Activated T-helper 9 cell treated with anti-CD3 and anti-CD28 coated beads, Interleukin-2, amount 50 U/mL, for 16 hours (primary cell): ENCODE data around the gene BTN1A1.
"Not testable (repeated sequence)": the region's sequence is repeated elsewhere in the genome, so short reads cannot be mapped to it uniquely, and the experiment has no call there.

Experiments
- DNase-seq: peaks from one replicate; pipeline ENCODE4 v3.0.0-alpha.2; 2020; ENCODE audit warnings: low read depth

Gene BTN1A1

DNA sequence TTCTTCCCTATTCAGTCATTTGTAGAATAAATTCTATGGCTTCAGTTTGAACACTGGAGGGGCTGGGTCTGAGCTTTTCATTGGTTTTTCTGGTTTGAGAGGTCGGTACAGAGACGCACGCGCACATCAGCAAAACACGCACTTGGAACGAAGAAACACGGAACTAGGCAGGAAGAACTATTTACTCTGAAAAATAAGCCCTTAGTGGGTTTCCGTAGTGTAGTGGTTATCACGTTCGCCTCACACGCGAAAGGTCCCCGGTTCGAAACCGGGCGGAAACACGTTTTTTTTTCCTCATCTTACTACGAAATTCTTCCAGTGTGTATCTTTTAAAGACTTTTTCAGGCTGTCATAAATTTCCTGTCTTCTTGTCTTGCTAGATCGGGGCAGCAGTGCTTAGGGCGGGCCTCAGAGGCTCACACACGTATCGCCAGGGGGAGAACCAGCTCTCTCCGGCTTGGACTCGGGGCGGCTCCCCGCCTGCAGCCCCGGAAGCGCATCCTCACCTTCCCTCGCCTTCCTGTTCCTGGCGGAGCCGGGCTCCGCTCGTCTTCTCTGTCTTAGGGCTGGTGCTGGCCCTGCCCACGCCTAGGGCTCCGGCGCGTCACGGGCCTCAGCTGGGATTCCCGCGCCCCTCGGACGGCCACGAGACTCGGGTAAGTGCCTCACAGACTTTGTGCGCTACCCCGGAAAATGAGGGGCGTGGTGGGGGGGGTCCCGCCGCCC, 37.9 kb downstream of the BTN1A1 start, which contains the start of gene HMGN4:
Gene HMGN4 (plus strand): TSS at position 521 of the 726 bp plus-strand sequence. CDS start 6,841 bp downstream, outside the sequence.
- peak; percentile 67 for DNase-seq

DNA sequence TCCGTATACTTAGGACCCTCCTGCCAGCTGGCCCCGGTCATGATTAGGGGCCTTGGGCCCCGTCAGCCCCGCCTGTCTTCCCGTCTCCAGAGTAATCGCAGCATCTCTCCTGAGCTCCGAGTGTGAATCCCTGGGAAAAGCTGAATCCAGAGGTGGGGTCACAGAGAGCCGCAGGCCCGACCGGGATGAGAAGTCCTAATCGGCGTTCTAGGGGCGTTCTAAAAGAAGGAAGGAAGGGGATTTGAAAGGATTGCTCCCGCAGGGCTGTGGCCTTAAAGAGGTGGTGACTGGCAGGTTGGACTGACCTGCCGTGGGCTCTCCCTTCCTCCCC, 38.4 kb downstream of the BTN1A1 start:
- DNase-seq = no peak

DNA sequence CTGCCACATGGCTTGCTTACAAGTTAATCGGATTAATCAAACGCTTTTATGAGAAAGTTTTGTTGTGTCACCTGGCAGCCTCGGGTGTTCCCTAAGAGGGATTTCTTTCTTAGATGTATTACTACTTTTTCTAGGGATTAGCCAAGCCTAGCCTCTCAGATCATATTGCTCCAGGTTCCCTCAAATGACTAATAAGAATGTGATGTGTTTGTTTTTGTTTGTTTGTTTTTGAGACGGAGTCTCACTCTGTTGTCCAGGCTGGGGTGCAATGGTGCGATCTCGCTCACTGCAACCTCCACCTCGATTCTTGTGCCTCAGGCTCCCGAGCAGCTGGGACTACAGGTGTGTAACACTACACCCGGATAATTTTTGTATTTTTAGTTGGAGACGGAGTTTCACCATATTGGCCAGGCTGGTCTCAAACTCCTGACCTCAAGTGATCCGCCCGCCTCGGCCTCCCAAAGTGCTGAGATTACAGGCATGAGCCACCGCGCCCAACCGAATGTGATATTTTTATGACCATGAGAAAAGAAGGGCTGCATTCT, 39.0 kb downstream of the BTN1A1 start:
- no peak for DNase-seq

DNA sequence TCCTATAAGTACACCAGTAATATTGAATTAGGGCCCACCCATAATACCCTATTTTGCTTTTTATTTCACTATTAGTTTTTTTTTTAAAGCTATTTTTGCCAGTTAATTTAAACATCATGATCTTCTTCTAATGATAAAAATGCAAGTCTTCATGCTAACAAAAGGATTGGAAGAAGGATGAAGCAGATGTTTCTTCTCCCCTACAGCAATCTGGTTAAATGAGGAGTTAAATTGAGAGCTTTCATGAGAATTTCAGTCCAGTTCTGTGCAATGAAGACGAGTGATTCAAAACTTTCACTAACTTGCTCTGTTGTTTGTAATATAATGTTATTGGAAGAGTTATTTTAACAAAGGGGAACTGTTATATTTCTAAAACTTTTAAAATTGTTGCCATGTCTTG, 41.5 kb downstream of the BTN1A1 start:
- no peak for DNase-seq

DNA sequence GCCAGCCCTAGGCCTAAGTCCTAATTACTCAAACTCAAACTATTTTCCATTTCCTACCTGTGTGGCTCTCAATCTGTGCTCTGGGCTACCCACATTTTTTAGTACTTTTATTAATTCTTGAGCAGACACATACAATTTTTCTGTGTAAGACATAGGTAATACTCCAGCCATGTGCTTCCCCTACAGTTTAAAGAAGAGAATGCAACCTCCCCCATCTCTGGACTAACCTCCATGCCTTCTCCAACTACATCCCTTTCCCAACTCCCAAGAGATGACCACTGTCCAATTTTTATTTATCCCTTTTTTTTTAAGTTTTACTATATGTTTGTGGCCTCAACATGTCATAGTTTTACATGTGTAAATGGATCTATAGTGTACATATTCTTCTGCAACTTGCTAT, 43.9 kb downstream of the BTN1A1 start:
- DNase-seq = no peak

DNA sequence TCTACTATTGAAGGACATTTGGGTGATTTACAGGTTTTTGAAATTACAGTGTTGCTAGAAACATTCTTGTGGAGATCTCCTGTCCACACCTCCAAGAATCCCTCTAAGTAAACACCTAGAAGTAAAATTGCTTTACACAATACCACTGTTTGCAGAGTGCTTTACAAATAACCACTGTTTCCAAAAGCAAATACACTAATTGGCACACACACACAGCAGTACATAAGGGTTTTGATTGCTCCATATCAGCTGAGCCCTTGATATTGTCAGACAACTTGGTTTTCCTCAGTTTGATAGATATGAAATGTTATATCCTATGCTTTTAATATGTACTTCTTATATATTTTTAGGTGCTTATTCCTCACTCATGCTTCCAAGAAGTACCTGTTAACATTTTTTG, 44.4 kb downstream of the BTN1A1 start:
- no peak for DNase-seq

DNA sequence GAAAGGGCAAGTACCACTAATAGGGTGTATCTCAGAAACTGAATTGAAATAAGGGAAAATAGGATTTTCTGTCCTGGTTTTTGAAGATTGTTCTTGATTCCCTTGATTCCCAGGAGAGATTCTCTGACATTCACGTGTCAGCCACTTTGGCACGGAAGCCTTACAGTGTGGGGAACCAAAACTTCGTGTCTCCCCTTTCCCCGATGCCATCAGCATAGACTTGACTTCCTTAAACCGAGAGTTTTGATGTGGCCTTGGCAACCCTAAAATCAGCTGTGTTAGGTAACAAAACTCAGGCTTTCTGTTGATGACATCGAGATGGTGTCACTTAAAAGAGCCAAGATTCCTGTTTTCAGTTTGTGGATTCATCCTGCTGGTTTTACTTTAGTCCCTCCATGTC, 45.5 kb downstream of the BTN1A1 start:
- DNase-seq = no peak

DNA sequence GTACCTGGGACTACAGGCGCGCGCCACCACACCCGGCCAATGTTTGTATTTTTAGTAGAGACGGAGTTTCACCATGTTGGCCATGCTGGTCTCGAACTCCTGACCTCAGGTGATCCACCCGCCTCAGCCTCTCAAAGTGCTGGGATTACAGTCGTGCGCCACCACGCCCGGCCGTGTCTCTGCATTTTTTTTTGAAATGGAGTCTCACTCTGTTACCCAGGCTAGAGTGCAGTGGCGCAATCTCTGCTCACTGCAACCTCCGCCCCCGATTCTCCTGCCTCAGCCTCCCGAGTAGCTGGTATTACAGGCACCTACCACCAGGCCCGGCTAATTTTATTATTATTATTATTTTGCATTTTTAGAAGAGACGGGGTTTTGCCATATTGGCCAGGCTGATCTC, 47.3 kb downstream of the BTN1A1 start:
- not testable (repeated sequence) for DNase-seq

DNA sequence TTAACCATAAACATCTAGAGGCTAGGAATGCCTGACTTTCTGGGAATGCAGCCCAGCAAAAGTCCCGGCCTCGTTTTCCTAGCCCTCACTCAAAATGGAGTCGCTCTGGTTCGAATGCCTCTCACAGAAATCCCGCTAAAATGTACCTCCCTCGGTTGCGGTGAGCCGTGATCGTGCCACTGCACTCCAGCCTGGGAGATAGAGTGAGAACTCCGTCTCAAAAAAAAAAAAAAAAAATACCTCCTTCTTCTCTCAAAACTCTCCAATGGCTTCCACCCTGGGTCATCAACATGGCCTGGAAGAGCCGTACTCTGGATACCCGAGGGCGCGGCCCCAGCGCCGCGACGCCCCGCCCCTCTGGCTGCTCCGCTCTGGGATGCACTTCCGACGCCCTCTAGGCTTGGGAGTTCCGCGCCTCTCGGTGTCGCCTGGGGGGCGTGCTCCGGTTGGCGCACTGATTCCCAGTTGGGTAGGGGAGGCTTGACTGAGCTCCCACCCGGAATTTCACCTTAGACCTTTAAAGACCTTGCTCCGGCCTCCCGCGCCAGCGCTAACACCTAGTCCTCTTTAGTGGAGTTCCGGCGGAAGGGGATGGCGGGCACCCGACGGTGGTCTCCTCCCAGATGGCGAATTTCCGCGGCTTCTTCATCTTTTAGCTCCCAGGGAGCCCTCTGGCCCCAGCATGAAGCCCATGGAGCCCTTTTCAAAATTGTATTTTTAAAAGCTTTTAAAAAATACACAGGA, 50.3 kb downstream of the BTN1A1 start:
- DNase-seq = no peak

DNA sequence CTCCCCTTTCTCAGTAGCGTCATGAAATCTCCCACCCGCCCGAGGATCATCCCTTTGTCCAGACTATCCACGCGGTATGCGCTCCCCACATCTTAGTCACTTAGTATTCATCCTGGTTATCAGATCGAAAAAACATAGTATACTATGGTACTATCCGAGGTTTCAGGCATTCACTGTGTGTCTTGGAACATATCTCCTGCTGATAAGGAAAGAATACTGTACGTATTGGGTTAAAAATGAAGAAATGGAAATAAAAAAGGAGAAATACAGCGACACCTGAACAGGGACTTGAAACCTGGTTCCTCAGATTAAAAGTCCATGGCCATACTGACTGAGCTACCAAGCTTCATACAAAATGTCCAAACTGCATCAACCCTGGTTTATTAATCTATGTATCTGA, 52.1 kb downstream of the BTN1A1 start:
- no peak for DNase-seq

DNA sequence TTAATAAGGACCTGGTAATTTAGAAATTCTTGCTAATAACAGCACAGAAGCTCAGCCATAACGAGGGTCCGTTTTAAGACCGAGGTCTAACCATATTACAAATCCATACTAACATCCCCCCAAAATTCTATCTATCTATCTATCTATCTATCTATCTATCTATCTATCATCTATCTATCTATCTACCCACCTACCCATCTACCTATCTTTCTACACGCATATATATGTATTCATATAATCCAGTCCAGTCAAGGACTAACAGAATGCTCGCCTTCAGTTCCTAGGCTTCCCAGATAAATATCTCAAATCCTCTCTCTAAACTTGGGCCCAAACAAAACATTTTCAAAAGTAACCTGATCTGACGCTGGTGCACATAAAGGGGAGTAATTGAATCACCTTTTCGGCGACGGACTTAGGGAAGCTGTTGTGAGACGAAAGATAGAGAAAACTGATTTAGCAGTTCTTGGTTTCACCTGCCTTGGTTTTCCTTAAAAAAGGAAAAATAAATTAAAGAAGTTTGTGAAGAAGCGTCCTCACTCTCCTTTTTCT, 52.6 kb downstream of the BTN1A1 start:
- DNase-seq = no peak

DNA sequence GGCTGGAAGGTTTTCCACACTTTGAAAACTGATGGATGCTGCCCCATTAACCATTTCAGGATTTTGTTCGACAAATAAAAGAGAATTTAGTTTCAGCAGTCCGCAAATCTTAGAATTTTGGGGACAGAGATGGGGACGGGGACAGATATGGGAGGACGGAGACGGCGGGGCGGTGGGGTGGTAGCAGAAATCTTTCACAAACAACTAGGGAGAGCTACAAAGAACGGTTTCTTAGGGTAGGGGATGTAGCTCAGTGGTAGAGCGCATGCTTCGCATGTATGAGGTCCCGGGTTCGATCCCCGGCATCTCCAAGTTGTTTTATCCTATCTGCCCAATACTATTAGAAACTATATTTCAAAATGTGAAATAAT, 53.1 kb downstream of the BTN1A1 start:
- peak; percentile 61 for DNase-seq

DNA sequence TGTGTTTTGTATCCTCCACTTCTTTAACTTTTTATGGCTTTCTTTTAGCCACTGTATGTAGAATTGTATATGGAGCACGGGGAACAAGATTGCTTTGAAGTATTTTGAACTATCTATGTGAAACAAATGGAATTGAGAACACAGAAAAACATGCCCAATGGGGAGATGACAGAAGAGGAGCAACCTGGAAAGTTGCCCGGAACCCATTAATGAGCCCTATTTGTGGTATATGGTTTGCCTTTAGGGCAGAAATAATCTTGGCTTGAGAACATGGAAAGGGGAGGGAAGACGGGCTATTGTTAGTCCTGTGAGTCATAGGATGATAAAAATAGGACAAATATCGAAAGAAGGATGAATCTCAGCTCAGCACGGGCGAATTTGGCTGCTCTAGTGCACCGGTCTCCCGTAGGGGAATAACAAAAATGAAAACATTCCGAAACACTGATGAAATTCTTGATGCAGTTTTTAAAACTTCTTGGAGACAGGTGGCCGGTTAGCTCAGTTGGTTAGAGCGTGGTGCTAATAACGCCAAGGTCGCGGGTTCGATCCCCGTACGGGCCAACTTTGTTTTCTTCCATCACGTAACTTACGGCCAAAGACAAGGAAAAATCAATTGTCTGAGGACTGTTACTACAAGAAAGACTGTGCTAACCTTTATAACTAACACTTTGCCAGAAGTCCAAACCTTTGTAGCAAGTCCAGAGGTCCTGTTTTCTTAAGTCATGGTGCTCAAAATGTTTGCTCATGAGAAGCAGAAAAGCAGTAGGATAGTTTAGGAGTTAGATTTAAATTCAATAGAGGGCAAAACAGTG, 53.7 kb downstream of the BTN1A1 start:
- peak; percentile 73 for DNase-seq

DNA sequence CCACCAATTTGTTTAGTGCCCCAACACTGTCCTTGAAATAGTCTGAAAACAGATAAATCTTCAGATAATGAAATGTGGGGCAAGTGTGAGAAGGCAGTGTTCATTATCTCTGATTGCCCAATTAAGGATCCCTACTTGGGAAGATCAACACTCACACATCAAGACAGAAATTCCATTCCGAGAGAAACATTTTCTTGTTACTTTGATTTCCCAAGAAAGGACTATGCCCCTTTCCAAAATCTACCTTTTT, 54.3 kb downstream of the BTN1A1 start:
- DNase-seq = no peak

DNA sequence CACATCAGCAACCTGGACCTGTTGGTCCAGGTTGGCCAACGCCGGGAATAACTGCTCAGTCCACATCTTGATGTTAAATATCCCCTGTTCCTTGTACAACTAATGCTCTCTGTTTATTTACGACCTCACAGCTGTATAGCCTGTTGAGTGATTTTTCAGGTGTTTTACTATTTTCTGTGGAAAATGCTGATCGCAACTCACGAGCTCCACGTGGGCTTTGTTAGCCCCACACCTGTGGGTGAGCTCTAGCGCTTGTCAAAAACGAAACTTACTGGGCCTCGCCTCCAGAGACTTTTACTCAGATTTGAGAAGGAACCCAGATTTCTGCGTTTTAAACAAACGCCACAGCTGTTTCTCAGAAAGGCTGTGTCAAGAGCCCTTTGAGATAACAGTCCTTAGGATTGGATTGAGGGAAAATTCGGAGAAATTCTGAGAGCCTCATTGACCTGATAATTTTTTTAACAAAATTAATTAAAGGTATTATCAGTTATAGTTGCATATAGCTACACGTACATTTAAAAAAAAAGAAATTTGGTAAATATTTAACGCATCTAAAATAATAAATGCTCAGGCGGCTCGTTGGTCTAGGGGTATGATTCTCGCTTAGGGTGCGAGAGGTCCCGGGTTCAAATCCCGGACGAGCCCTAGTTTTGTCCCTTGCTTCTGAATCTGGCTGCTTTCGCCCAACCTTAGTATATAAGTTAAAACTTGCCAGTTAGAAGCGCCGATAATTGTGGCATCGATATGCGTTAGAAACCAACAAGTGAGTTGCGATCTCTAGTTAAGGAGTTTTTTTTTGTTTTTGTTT, 54.8 kb downstream of the BTN1A1 start:
- no peak for DNase-seq

DNA sequence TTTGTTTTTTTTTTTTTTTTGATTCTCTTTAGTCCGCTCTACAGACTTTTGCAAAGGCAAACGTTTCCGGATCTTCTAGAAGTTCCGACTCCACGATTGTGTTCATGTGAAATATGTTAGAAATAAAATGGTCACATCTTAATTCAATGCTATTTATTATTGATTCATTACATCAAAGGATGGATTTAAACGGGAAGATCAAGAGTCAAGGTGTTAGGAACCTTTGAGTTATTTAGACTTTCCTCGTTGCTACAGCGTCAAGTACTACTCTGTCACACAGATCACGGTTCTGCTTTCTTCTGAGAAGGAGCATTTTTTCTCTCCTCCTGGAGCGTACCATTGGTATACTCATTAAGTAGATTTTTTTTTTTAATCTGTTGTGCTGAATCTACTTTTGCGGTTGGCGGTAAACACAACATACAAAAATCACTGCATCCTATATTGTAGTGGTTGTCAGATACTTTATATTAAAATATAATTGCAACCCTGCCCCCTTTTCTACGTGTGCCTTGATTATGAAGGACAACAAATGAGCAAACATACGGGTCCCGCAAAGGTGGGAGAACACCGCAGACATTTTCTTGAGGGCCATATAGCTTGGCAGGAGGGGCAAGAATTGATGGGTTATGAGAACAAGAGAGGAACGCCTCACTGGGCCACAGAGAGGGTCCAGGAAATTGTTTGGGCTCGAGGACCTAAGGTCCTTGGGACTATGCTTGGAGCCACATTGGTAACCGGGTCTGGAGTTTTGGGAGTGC, 55.6 kb downstream of the BTN1A1 start:
- DNase-seq = no peak

DNA sequence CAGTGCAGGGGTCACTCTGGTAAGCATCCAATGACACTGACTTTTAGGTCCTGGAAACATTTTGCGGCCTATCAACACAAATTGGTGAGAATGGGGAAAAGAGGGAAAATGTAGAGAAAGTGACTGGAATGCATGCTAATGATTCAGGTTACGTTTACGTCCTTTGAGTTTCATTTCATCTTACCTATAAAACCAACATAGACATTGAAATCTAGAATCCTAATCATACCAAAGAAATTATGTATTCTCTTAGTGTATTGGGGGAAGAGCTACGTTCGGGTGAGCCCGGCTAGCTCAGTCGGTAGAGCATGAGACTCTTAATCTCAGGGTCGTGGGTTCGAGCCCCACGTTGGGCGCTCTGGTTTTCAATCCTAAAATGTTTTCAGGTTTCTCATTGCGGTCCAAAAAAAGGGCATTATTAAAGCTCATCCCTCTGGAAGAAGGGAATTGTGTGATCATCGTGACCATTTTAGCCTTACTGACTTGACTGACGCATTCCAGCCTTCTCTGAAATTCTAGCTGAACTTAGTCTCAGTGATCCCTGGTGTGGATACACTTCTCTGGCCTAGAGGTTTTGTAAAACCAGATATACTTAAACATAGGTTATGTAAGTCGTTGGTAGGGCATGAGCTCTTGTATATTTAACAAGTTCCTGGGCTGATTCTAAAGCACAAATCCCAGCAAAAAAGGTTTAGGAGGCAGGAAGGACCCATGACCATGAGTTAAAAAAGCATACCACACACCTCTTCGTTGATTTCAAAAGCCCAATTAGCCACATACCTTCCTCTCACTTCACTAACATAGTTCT, 56.4 kb downstream of the BTN1A1 start:
- no peak for DNase-seq
